ENCODE results near the gene MMP23B. TPM values are rescaled to one million over a fixed set of nuclear protein-coding genes. Genes with fewer than 3 reads are reported as not detected.
A peak's percentile ranks its signal among the peaks of the same experiment; 100 is the strongest.

MMP23B gene
- total and polyA plus RNA-seq, 2 of the 8 experiments (the other 6 are each of a cell fraction or from before 2014, with no cell fraction given): 9.2 to 14.6 TPM

DNA sequence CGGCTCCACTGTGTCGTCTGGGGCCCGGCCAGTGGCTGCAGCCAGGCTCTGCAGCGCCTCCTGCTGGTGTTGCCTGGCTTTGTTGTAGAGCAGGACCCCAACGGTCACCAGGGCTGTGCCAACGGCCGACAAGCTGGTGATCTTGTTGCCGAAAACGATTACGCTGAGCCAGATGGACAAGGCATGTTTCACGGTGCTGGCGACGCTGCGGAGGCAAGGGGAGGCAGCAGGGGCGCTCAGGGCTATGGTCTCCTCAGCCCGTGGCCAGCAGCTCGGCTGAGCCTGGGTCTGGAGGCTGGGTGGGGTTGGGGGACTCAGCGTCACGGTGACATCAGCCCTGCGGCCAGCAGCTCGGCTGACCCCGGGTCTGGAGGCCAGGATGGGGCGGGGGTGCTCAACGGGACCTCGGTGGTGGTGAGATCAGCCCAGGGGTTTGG lies 33.9 kb downstream of the MMP23B start:
- no peaks in the 10 kb centered on the region for H3K27me3 ChIP-seq (replicated peaks in 1 of 4; ENCODE audit: control insufficient read depth in 3 of 4, extremely low read depth in 1 of 4, insufficient read depth in 3 of 4, low read length in 3 of 4)
- no peak overlapping the region for H2BK20ac ChIP-seq (ENCODE audit: low read length)
- H3K4ac ChIP-seq (replicated peaks; ENCODE audit: insufficient read length, low read depth, low read length): no peak overlapping the region
- H3K23me2 ChIP-seq (ENCODE audit: low read depth, low read length): no peaks in the 10 kb centered on the region
- no peak overlapping the region for H3K4me2 ChIP-seq (ENCODE audit: insufficient read depth in 1 of 2, low read depth in 2 of 2, low read length in 2 of 2)
- no peak overlapping the region for H2BK15ac ChIP-seq (ENCODE audit: low read length)
- no peak overlapping the region for H3K23ac ChIP-seq (ENCODE audit: insufficient read length)
- H3K9ac ChIP-seq (replicated peaks in 1 of 4; ENCODE audit: extremely low read depth in 1 of 4, low read depth in 3 of 4, low read length in 3 of 4): no peak overlapping the region; a peak in 1 of 7 replicates
- H3K18ac ChIP-seq (ENCODE audit: extremely low read depth, low read length): no peak overlapping the region
- ChIA-PET CTCF (ENCODE audit: partially characterized antibody) (interaction anchor here (0.6 to 2.2 kb wide), 13 partner anchors 12 to 402 kb away, joined by 3 to 10 read pairs (median 3); no protein-coding TSS in a partner anchor), POLR2A (ENCODE audit: partially characterized antibody) (interaction anchor here (0.9 to 1.6 kb wide), 5 partner anchors 10 to 18 kb away, joined by 3 to 5 read pairs (median 4); no protein-coding TSS in a partner anchor)
- DNase-seq (ENCODE audit: low read depth in 1 of 2, low spot score in 2 of 2): peak in 1 of 2 experiments; percentile 88
- no peak for FAIRE-seq
- H2AFZ ChIP-seq (ENCODE audit: low read length): no peak overlapping the region
- H4K5ac ChIP-seq (ENCODE audit: insufficient read length, low read depth, low read length): no peak overlapping the region
- no peaks in the 10 kb centered on the region for H3K9me3 ChIP-seq (ENCODE audit: insufficient read depth in 2 of 2, low read depth in 1 of 2, low read length in 1 of 2)
- H2BK120ac ChIP-seq (replicated peaks; ENCODE audit: low read depth, low read length): no peak overlapping the region
- no peak overlapping the region for H3K27ac ChIP-seq (ENCODE audit: low read depth, low read length)
- peak; percentile 62 to 85 (median 75) for TF ChIP-seq CTCF (IDR thresholded peaks at IDR 0.05; ENCODE audit: control extremely low read depth in 1 of 3, insufficient read depth in 1 of 3, low read depth in 1 of 3, low read length in 3 of 3)
- TF ChIP-seq CREB1 (IDR thresholded peaks at IDR 0.05): peak; percentile 48
- TF ChIP-seq, protein P1, sequence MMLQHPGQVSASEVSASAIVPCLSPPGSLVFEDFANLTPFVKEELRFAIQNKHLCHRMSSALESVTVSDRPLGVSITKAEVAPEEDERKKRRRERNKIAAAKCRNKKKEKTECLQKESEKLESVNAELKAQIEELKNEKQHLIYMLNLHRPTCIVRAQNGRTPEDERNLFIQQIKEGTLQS (IDR thresholded peaks at IDR 0.05; ENCODE audit: insufficient read depth, low read depth, low read length): no peak
- TF ChIP-seq JUN (IDR thresholded peaks at IDR 0.05; ENCODE audit: low read depth, low read length): no peak
- no peak for TF ChIP-seq PHF8 (conservative IDR thresholded peaks at IDR 0.05; ENCODE audit: low read depth, low read length)
- TF ChIP-seq BRCA1 (IDR thresholded peaks at IDR 0.05; ENCODE audit: low read depth, low read length): no peak
- TF ChIP-seq GABPA (IDR thresholded peaks at IDR 0.05; ENCODE audit: borderline replicate concordance, insufficient read depth, low read length): peak; percentile 15; the same call in 1 of the 2 replicates
- TF ChIP-seq RAD21 (IDR thresholded peaks at IDR 0.05 in 1 of 2, conservative IDR thresholded peaks at IDR 0.05 in 1 of 2; ENCODE audit: low read depth in 2 of 2, low read length in 2 of 2): peak; percentile 46 to 55
- H4K91ac ChIP-seq (replicated peaks; ENCODE audit: insufficient read length, low read length): no peak overlapping the region
- no peak overlapping the region for H2BK5ac ChIP-seq (ENCODE audit: low read depth, low read length)
- H3K4me3 ChIP-seq (ENCODE audit: extremely low read depth in 1 of 4, insufficient read depth in 2 of 4, low read depth in 3 of 4, low read length in 4 of 4): no peak overlapping the region
- H3K4me1 ChIP-seq (replicated peaks in 1 of 4; ENCODE audit: control insufficient read depth in 3 of 4, insufficient read depth in 4 of 4, low read length in 3 of 4): no peaks in the 10 kb centered on the region
- H3K79me2 ChIP-seq (ENCODE audit: control insufficient read depth in 1 of 2, insufficient read depth in 2 of 2, low read length in 2 of 2): no peaks in the 10 kb centered on the region
- no peak overlapping the region for H4K8ac ChIP-seq (ENCODE audit: extremely low read depth, insufficient read depth, low read length)
- no peak overlapping the region for H3K14ac ChIP-seq (ENCODE audit: insufficient read length)
- no peaks in the 10 kb centered on the region for H3K79me1 ChIP-seq (ENCODE audit: low read depth, low read length)
- peaks cover 0 to 5% of the 10 kb centered on the region in 2 experiments for H4K20me1 ChIP-seq (replicated peaks in 1 of 2; ENCODE audit: control insufficient read depth in 1 of 2, insufficient read depth in 2 of 2, low read length in 2 of 2)
- no peak overlapping the region for H2BK12ac ChIP-seq (ENCODE audit: low read depth, low read length)
- 90% methylated on average over 23 of the region's 25 CpGs; no CpG with 5 or more reads in 1 of the 2 experiments for WGBS, 2 experiments (ENCODE audit: extremely low coverage in 1 of 2, insufficient coverage in 1 of 2, insufficient read length in 1 of 2, insufficient replicate concordance in 2 of 2, low coverage in 1 of 2, low lambda C conversion rate in 2 of 2, missing lambda C conversion rate in 1 of 2)
- no peak overlapping the region for H2AK5ac ChIP-seq (ENCODE audit: low read depth, low read length)
- H3K56ac ChIP-seq (replicated peaks; ENCODE audit: insufficient read length, low read depth, low read length): no peak overlapping the region
- H3K36me3 ChIP-seq (ENCODE audit: control insufficient read depth in 2 of 4, insufficient read depth in 4 of 4, low read length in 3 of 4): peaks cover 0 to 24% (median 13%) of the 10 kb centered on the region in 4 experiments; a peak in 5 of 8 replicates
